Thoracic aorta (tissue), 2 donors: ENCODE results near the gene ALDH1A1. TPM values are rescaled to one million over a fixed set of nuclear protein-coding genes. Genes with fewer than 3 reads are reported as not detected.

Experiments used
- ATAC-seq: fragments of 150-250 bp; one replicate; pipeline ENCODE4 v1.8.0; 2017; ENCODE audit warnings: low read depth; ENCODE audit not compliant: insufficient number of reproducible peaks, low FRiP score
- DNase-seq: peaks from one replicate; pipeline ENCODE4 v3.0.0-alpha.2; 2020; ENCODE audit warnings: low spot score
- H3K27ac ChIP-seq, 2 donors: fragments of 200-600 bp; sonication (generic); 1 replicate in 1 of 2; 2 replicates in 1 of 2; pipeline ENCODE4 v1.5.1; 2016; ENCODE audit warnings: mild to moderate bottlenecking in 2 of 2, moderate library complexity in 2 of 2
- H3K27me3 ChIP-seq: fragments of 200-600 bp; sonication (generic); replicated peaks from 2 replicates; pipeline ENCODE4 v1.6.0; 2016; ENCODE audit warnings: mild to moderate bottlenecking; ENCODE audit not compliant: insufficient read depth
- H3K36me3 ChIP-seq: fragments of 200-600 bp; sonication (generic); one replicate; pipeline ENCODE4 v1.5.1; 2016
- H3K4me1 ChIP-seq, 2 donors: fragments of 200-600 bp; sonication (generic); 1 replicate in 1 of 2; 2 replicates in 1 of 2; pipeline versions ENCODE4 v1.5.1 to v1.6.0; 2016; ENCODE audit warnings: low read depth in 2 of 2, mild to moderate bottlenecking in 1 of 2; ENCODE audit not compliant: control insufficient read depth in 1 of 2
- H3K4me3 ChIP-seq: fragments of 200-600 bp; sonication (generic); 2 replicates; pipeline ENCODE4 v1.5.1; 2016; ENCODE audit warnings: mild to moderate bottlenecking
- H3K9me3 ChIP-seq: fragments of 200-600 bp; sonication (generic); 2 replicates; pipeline ENCODE4 v1.5.1; 2016
- CTCF ChIP-seq: fragments of 200-600 bp; sonication (generic); IDR thresholded peaks from one replicate; pipeline ENCODE4 v1.5.1; 2019; ENCODE audit warnings: antibody characterized with exemption
- total RNA-seq, 2 donors: library from RNA; depleted of rRNA; stranded (reverse); fragments of >200 nt; gene quantifications; one replicate each; pipeline versions ENCODE4 v1.1.0 to v1.2.3, GENCODE V29; 2016

Gene ALDH1A1
- total RNA-seq, 2 donors from 2014 or later, result 101 to 196 TPM

GRCh38 chr9:72888067-72888466, 64.8 kb downstream of the ALDH1A1 start:
- DNase-seq, result no peak
- peaks cover 8% of the 10 kb centered on the region for H3K36me3 ChIP-seq
- ATAC-seq, result no peak
- no peaks in the 10 kb centered on the region for H3K27me3 ChIP-seq
- no peak for TF ChIP-seq CTCF
- H3K27ac ChIP-seq, result no peak overlapping the region
- no peak overlapping the region for H3K4me3 ChIP-seq
- no peaks in the 10 kb centered on the region for H3K9me3 ChIP-seq
- no peaks in the 10 kb centered on the region for H3K4me1 ChIP-seq

- H3K27ac ChIP-seq, result no peak overlapping the region
- no peak overlapping the region for H3K4me3 ChIP-seq
- H3K4me1 ChIP-seq, result peaks cover 0 to 11% of the 10 kb centered on the region in 2 donors
- TF ChIP-seq CTCF, result no peak
- no peaks in the 10 kb centered on the region for H3K9me3 ChIP-seq
- ATAC-seq, result no peak
- DNase-seq, result no peak
- peaks cover 8% of the 10 kb centered on the region for H3K36me3 ChIP-seq
- no peaks in the 10 kb centered on the region for H3K27me3 ChIP-seq
Measured at GRCh38 chr9:72886386-72886785, 66.5 kb downstream of the ALDH1A1 start.

GRCh38 chr9:72884508-72884907, 68.3 kb downstream of the ALDH1A1 start:
- H3K27ac ChIP-seq, result no peak overlapping the region
- no peak for DNase-seq
- H3K27me3 ChIP-seq, result no peaks in the 10 kb centered on the region
- no peak for ATAC-seq
- H3K4me3 ChIP-seq, result no peak overlapping the region
- H3K9me3 ChIP-seq, result no peaks in the 10 kb centered on the region
- H3K36me3 ChIP-seq, result peaks cover 5% of the 10 kb centered on the region
- H3K4me1 ChIP-seq, result peaks cover 0 to 12% of the 10 kb centered on the region in 2 donors
- TF ChIP-seq CTCF, result no peak

GRCh38 chr9:72883875-72884274, 69.0 kb downstream of the ALDH1A1 start:
- ATAC-seq (no peak), DNase-seq (no peak)
- H3K9me3 ChIP-seq, result no peaks in the 10 kb centered on the region
- no peak overlapping the region for H3K4me3 ChIP-seq
- TF ChIP-seq CTCF, result no peak
- no peaks in the 10 kb centered on the region for H3K36me3 ChIP-seq
- H3K4me1 ChIP-seq, result peaks cover 0 to 12% of the 10 kb centered on the region in 2 donors
- H3K27me3 ChIP-seq, result no peaks in the 10 kb centered on the region
- no peak overlapping the region for H3K27ac ChIP-seq

- no peaks in the 10 kb centered on the region for H3K36me3 ChIP-seq
- peak; percentile 21 for DNase-seq
- no peaks in the 10 kb centered on the region for H3K27me3 ChIP-seq
- peaks cover 0 to 12% of the 10 kb centered on the region in 2 donors for H3K4me1 ChIP-seq
- peak; percentile 91 for ATAC-seq
- no peak for TF ChIP-seq CTCF
- no peak overlapping the region for H3K4me3 ChIP-seq
- H3K27ac ChIP-seq, result peak overlapping the region; percentile 29 to 64
- H3K9me3 ChIP-seq, result no peaks in the 10 kb centered on the region
Measured at GRCh38 chr9:72882117-72882775, 70.6 kb downstream of the ALDH1A1 start.
